K562 (cell line): Measurements from ENCODE around the gene ZNF330. TPM values are rescaled to one million over a fixed set of nuclear protein-coding genes. Genes with fewer than 3 reads are reported as not detected.
A peak's percentile ranks its signal among the peaks of the same experiment; 100 is the strongest.

Experiments
- ATAC-seq: fragments of 200-7000 bp; cut with Tn5 transposase; 3 replicates; pipeline ENCODE4 v1.9.1; 2020; ENCODE audit warnings: moderate library complexity
- BruUV-seq: library from RNA; stranded (reverse); fragments of 400-500 nt; replicated peaks from 2 replicates; lab custom pipeline; 2021; lab: Mats Ljungman, UMichigan
- CTCF ChIA-PET: fragments of 300-600 bp; formaldehyde crosslinking; extraction: SDS; loops from one replicate; lab custom pipeline; 2021; ENCODE audit warnings: low intra/inter-chr PET ratio; lab: Yijun Ruan, JAX
- POLR2A ChIA-PET: fragments of 300-600, 350-650 bp; sonication (Branson Sonifier 250); formaldehyde crosslinking; extraction: SDS; loops from one replicate; lab custom pipeline; 2021; ENCODE audit warnings: antibody characterized with exemption, inconsistent platforms; lab: Yijun Ruan, JAX
- DNase-seq, 4 experiments: peaks; one replicate each; pipeline versions ENCODE4 v3.0.0 to v3.0.0-alpha.2; 2011 to 2018; ENCODE audit warnings: low spot score in 3 of 4, mixed read lengths in 3 of 4; ENCODE audit errors: extremely low read depth in 1 of 4
- FAIRE-seq: peaks from 2 replicates; lab custom pipeline; 2011; peaks lifted over from hg19 to GRCh38; lab: Jason Lieb, UNC
- H2AFZ ChIP-seq: 2 replicates; pipeline ENCODE4 v1.6.0; 2011; ENCODE audit warnings: low read depth, low read length, control low read depth, inconsistent platforms
- H3K27ac ChIP-seq: fragments of 200-600 bp; 3 replicates; pipeline ENCODE4 v1.8.0; 2011; ENCODE audit warnings: low read depth, mild to moderate bottlenecking, control low read depth, inconsistent platforms, low read length, moderate library complexity, mixed read lengths; ENCODE audit errors: extremely low read depth
- H3K27me3 ChIP-seq, 2 experiments: fragments of 300-600 bp in 1 of 2; 2 replicates in 1 of 2; 3 replicates in 1 of 2; pipeline versions ENCODE4 v1.6.0 to v1.8.0; 2011; ENCODE audit warnings: inconsistent platforms in 2 of 2, low read length in 2 of 2, mild to moderate bottlenecking in 1 of 2, mixed read lengths in 1 of 2, moderate library complexity in 1 of 2; ENCODE audit not compliant: control insufficient read depth in 2 of 2, insufficient read depth in 2 of 2
- H3K36me3 ChIP-seq: fragments of 300-600 bp; 3 replicates; pipeline ENCODE4 v1.8.0; 2011; ENCODE audit warnings: mild to moderate bottlenecking, low read length, inconsistent platforms; ENCODE audit not compliant: control insufficient read depth, insufficient read depth
- H3K4me1 ChIP-seq, 2 experiments: fragments of 200-600 bp in 1 of 2; replicated peaks in 1 of 2; 2 replicates in 1 of 2; 3 replicates in 1 of 2; pipeline versions ENCODE4 v1.5.1 to v1.8.0; 2011; ENCODE audit warnings: inconsistent platforms in 2 of 2, low read length in 2 of 2, mild to moderate bottlenecking in 1 of 2, mixed read lengths in 1 of 2, moderate library complexity in 1 of 2; ENCODE audit not compliant: control insufficient read depth in 2 of 2, insufficient read depth in 2 of 2
- H3K4me2 ChIP-seq: 2 replicates; pipeline ENCODE4 v1.6.1; 2011; ENCODE audit warnings: low read length, control low read depth, inconsistent platforms, mixed read lengths; ENCODE audit not compliant: insufficient read depth
- H3K4me3 ChIP-seq: fragments of 200-600 bp; sonication (generic), shearing (Covaris generic); 2 replicates; pipeline ENCODE4 v1.5.1; 2016; ENCODE audit warnings: control low read depth, inconsistent platforms
- H3K79me2 ChIP-seq: fragments of 200-600 bp; 3 replicates; pipeline ENCODE4 v1.8.0; 2011; ENCODE audit warnings: low read length, inconsistent platforms; ENCODE audit not compliant: control insufficient read depth, insufficient read depth
- H3K9ac ChIP-seq, 2 experiments: 2 replicates each; pipeline versions ENCODE4 v1.6.0 to v1.6.1; 2011; ENCODE audit warnings: low read depth in 2 of 2, low read length in 2 of 2, control low read depth in 1 of 2, inconsistent platforms in 1 of 2, mild to moderate bottlenecking in 1 of 2, mixed read lengths in 1 of 2; ENCODE audit not compliant: insufficient read depth in 1 of 2
- H3K9me1 ChIP-seq: one replicate; pipeline ENCODE4 v1.6.0; 2011; ENCODE audit warnings: inconsistent platforms, mild to moderate bottlenecking, low read length, moderate library complexity; ENCODE audit not compliant: control insufficient read depth, insufficient read depth
- H3K9me3 ChIP-seq: replicated peaks from 2 replicates; pipeline ENCODE4 v1.5.1; 2011; ENCODE audit warnings: low read depth, low read length, inconsistent platforms; ENCODE audit not compliant: control insufficient read depth, insufficient read depth
- H4K20me1 ChIP-seq: replicated peaks from 2 replicates; pipeline ENCODE4 v1.6.1; 2011; ENCODE audit warnings: low read length, inconsistent platforms, mixed read lengths; ENCODE audit not compliant: control insufficient read depth, insufficient read depth
- BACH1 ChIP-seq: fragments of 200-800 bp; sonication (Bioruptor generic); IDR thresholded peaks from 2 replicates; pipeline ENCODE4 v1.6.1; 2016; ENCODE audit warnings: missing genetic modification characterization, missing compliant biosample characterization
- CBX1 ChIP-seq: sonication (generic); IDR thresholded peaks from 2 replicates; pipeline ENCODE4 v1.6.1; 2016; ENCODE audit warnings: antibody characterized with exemption, low read depth, mild to moderate bottlenecking
- MYNN ChIP-seq, 2 experiments: sonication (generic); formaldehyde crosslinking in 1 of 2; IDR thresholded peaks; 2 replicates each; pipeline versions ENCODE4 v1.5.0 to v1.6.1; 2016 to 2020; ENCODE audit warnings: antibody characterized with exemption in 1 of 2, missing genetic modification reagents in 1 of 2
- ZKSCAN1 ChIP-seq: fragments of 150-350 bp; IDR thresholded peaks from 2 replicates; pipeline ENCODE4 v1.6.1; 2016; ENCODE audit warnings: low read depth, low read length
- ZNF143 ChIP-seq: sonication (generic); formaldehyde crosslinking; IDR thresholded peaks from 2 replicates; pipeline ENCODE4 v1.9.0; 2022; ENCODE audit warnings: mild to moderate bottlenecking, missing genetic modification reagents
- ZNF253 ChIP-seq: fragments of 250-450 bp; sonication (Bioruptor Pico); conservative IDR thresholded peaks from 2 replicates; pipeline ENCODE4 v1.6.1; 2021; ENCODE audit warnings: mild to moderate bottlenecking
- WGBS: fragments of 100-300 bp; shearing (Covaris generic); methylation state at CpG from one replicate; pipeline ENCODE4 v1.1.6; 2016; ENCODE audit warnings: low coverage, mixed read lengths; ENCODE audit not compliant: insufficient coverage; ENCODE audit errors: missing lambda C conversion rate; 5-methylcytosine and 5-hydroxymethylcytosine counted together
- in situ Hi-C: fragments of 300-500 bp; cut with MboI; formaldehyde crosslinking; loops from 4 replicates; pipeline ENCODE4 v1.15.0; 2018; ENCODE audit warnings: inconsistent platforms, mixed read lengths
- intact Hi-C: fragments of 100-400 bp; cut with micrococcal nuclease; formaldehyde crosslinking; loops from 2 replicates; pipeline ENCODE4 v1.14.2; 2022
- polyA plus RNA-seq, 8 experiments: library from polyadenylated mRNA; depleted of rRNA in 4 of 8; stranded (reverse) in 5 of 8; unstranded in 3 of 8; fragments of >200 nt; fragmentation: Nextera tagmentation in 2 of 8; fragmentation: Illumina TruSeq in 1 of 8; extraction: Ambion mirVana in 2 of 8; extraction: Trizol in 1 of 8; gene quantifications; 2 replicates each; pipeline versions ENCODE4 v1.2.1 to v1.2.3, GENCODE V29; 2011 to 2014; ENCODE audit warnings: inconsistent platforms in 1 of 8, missing spikeins in 1 of 8
- total RNA-seq, 7 experiments: library from RNA; depleted of rRNA in 6 of 7; stranded (reverse); fragments of >200 nt in 6 of 7; fragmentation: Illumina TruSeq in 2 of 7; extraction: Trizol in 2 of 7; gene quantifications; 2 replicates each; pipeline versions ENCODE4 v1.2.1 to v1.2.3, GENCODE V29; 2011 to 2021; ENCODE audit warnings: low replicate concordance in 1 of 7
- TF ChIP-seq, protein P1 (sequence below), 2 experiments: fragments of 450-650 bp; IDR thresholded peaks; 2 replicates each; pipeline ENCODE4 v1.6.1; 2016; ENCODE audit warnings: mild to moderate bottlenecking in 2 of 2, borderline replicate concordance in 1 of 2, low read depth in 1 of 2, moderate library complexity in 1 of 2

Gene ZNF330
- total and polyA plus RNA-seq, 9 of the 15 experiments (the other 6 are each of a cell fraction or from before 2014, with no cell fraction given): 70.0 to 115 (median 92.0) TPM

DNA sequence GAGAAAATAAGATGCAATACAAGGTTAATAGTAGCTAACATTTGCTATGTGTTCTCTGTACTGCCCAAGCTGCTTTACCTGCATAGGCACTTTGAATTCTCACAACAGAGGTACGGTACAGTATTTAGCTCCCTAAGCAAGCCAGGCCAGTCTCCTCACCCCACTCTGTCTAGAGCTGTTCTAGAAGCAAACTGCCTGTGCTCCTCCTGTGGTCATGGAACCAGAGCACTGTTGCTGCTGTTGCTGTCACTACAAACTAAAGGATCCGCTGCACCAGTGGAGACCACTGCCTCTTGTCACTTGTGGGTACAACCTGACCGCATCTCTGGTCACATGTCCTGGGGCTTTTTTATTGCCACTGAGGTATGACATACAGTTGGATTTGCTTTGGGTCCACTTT is 19.6 kb downstream of the ZNF330 start:
- no peak for DNase-seq
- Histone ChIP-seq H3K9me3 (no peaks in the 10 kb centered on the region; the same call in 1 of the 2 replicates), H3K9ac (no peak overlapping the region), H3K27ac (no peak overlapping the region), H3K4me2 (no peak overlapping the region), H3K27me3 (no peaks in the 10 kb centered on the region), H3K79me2 (no peaks in the 10 kb centered on the region), H3K9me1 (no peaks in the 10 kb centered on the region), H4K20me1 (no peaks in the 10 kb centered on the region), H3K4me3 (no peak overlapping the region), H3K36me3 (peaks cover 1% of the 10 kb centered on the region; the same call in 1 of the 3 replicates), H3K4me1 (no peaks in the 10 kb centered on the region), H2AFZ (peak overlapping the region; percentile 82)
- BruUV-seq: no TSS peak
- no peak for TF ChIP-seq ZKSCAN1
- no peak for TF ChIP-seq MYNN (IDR thresholded peaks at IDR 0.05)
- no peak for TF ChIP-seq MYNN (CRISPR knock-in tag; IDR thresholded peaks at IDR 0.05)
- CTCF ChIA-PET: no interaction called here
- 26% methylated on average over 3 of the region's 3 CpGs for WGBS
- in situ Hi-C loops (no loop called here), intact Hi-C loops (no loop called here)
- POLR2A ChIA-PET: no interaction called here
- FAIRE-seq: no peak
- ATAC-seq: peak; percentile 70

DNA sequence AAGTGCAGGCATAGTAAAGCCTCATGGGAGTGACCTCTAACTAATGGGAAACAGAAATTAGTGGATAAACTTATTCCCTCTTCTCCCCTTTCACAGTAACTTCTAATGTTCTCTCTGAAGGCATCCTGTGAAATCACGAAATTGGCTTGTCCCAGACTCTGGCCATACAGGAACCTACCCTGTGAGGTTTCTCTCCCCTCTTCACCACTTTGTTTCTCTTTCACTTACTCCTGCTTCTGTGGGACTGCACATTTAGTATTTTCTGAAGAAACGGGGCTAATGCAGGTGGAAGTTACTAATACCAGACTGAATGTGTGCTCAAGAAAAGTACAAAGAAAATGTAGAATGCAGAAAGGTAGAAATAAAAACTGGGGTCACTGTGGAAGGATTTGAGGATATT is 20.0 kb downstream of the ZNF330 start:
- H3K9ac ChIP-seq: no peak overlapping the region
- ChIA-PET CTCF (no interaction called here), POLR2A (no interaction called here)
- no peaks in the 10 kb centered on the region for H3K79me2 ChIP-seq
- peak overlapping the region; percentile 82 for H2AFZ ChIP-seq
- H3K27me3 ChIP-seq: no peaks in the 10 kb centered on the region
- no TSS peak for BruUV-seq
- no peak overlapping the region for H3K27ac ChIP-seq
- intact Hi-C loops (no loop called here), in situ Hi-C loops (no loop called here)
- no peaks in the 10 kb centered on the region for H3K9me1 ChIP-seq
- no peak for DNase-seq
- H3K9me3 ChIP-seq: no peaks in the 10 kb centered on the region; the same call in 1 of the 2 replicates
- no peak overlapping the region for H3K4me3 ChIP-seq
- peak; percentile 45 for ATAC-seq
- 10% methylated on average over 2 of the region's 2 CpGs for WGBS
- H3K4me2 ChIP-seq: no peak overlapping the region
- H4K20me1 ChIP-seq: no peaks in the 10 kb centered on the region
- no peak for FAIRE-seq
- no peaks in the 10 kb centered on the region for H3K36me3 ChIP-seq
- H3K4me1 ChIP-seq: no peaks in the 10 kb centered on the region
- TF ChIP-seq CBX1 (no peak), BACH1 (tag) (no peak), ZNF143 (CRISPR knock-in tag) (no peak), ZNF253 (no peak)
- TF ChIP-seq, protein P1, sequence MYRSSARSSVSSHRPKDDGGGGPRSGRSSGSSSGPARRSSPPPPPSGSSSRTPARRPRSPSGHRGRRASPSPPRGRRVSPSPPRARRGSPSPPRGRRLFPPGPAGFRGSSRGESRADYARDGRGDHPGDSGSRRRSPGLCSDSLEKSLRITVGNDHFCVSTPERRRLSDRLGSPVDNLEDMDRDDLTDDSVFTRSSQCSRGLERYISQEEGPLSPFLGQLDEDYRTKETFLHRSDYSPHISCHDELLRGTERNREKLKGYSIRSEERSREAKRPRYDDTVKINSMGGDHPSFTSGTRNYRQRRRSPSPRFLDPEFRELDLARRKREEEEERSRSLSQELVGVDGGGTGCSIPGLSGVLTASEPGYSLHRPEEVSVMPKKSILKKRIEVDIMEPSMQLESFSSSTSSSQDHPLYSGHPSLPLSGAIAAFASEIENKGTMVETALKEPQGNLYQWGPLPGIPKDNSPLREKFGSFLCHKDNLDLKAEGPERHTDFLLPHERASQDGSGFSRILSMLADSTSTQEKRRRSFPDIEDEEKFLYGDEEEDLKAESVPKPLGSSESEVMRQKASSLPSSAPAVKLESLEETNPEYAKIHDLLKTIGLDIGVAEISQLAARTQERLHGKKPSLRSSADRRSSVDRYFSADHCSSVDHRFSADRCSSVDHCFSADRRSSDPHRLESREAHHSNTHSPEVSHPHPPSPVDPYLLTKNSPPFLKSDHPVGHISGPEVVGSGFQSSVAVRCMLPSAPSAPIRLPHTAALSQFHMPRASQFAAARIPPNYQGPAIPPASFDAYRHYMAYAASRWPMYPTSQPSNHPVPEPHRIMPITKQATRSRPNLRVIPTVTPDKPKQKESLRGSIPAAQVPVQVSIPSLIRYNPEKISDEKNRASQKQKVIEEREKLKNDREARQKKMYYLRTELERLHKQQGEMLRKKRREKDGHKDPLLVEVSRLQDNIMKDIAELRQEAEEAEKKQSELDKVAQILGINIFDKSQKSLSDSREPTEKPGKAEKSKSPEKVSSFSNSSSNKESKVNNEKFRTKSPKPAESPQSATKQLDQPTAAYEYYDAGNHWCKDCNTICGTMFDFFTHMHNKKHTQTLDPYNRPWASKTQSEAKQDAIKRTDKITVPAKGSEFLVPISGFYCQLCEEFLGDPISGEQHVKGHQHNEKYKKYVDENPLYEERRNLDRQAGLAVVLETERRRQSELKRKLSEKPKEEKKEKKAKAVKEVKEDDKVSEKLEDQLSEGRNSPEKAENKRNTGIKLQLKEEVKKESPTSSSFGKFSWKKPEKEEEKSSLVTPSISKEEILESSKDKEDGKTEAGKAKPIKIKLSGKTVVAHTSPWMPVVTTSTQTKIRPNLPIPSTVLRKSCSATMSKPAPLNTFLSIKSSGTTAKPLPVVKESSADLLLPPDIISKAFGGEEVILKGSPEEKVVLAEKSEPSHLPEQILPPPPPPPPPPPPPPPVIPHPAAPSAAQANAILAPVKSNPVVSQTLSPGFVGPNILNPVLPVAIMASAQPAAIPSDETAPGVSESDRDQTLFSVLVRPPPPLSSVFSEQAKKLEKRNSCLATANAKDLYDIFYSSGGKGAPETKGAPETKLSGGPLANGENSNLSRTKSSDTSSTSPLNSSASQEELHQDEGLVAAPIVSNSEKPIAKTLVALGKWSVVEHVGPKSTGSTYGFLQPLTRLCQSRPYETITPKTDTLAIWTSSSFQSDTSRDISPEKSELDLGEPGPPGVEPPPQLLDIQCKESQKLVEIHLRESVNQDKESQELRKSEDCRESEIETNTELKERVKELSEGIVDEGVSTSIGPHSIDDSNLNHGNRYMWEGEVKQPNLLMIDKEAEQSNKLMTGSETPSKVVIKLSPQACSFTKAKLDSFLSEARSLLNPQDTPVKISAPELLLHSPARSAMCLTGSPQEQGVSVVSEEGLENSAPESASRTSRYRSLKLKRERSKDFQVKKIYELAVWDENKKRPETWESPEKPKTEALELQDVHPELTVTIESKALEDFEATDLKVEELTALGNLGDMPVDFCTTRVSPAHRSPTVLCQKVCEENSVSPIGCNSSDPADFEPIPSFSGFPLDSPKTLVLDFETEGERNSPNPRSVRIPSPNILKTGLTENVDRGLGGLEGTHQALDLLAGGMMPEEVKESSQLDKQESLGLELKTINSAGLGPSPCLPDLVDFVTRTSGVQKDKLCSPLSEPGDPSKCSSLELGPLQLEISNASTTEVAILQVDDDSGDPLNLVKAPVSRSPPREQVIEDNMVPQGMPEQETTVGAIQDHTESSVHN (IDR thresholded peaks at IDR 0.05; ENCODE audit: borderline replicate concordance in 1 of 2, low read depth in 1 of 2): no peak
